ENCODE data around the gene GRM1.

The GRM1 gene

GRCh38 chr6:146381486-146381885 lies 352.6 kb downstream of the GRM1 start:
- TF ChIP-seq CTCF (IDR thresholded peaks at IDR 0.05; ENCODE audit: low read depth, low read length): no peak
- H3K4me3 ChIP-seq (ENCODE audit: low read depth, low read length): no peak overlapping the region

DNA sequence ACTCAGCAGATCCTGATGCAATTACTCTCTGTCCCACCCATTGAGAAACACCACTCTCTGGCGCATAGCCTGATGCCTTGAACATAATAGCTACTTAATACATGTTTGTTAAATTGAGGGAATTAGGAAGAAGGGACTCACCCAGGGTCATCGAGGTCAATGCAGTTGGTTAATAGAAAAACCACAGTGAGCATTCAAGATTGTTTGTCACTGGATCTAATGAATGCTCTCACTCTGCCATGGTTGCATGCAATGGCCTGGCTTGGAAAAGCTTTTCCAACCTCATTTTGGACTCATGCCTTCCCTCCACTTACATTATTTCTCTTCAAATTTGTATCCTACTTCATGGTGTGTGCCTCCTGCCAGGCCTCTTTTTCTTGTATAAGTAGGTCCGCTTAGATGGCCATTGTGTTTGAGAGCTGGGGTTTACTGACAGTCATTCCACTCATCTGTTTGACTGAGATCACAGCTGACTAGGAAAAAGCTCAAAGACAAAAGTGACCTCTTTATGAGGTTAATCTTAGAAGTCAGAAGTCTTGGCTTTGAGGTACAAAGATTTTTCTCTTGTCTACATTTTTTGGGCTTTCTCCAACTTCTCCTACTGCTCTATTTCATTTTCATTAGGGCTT lies 360.0 kb downstream of the GRM1 start:
- no peak for TF ChIP-seq CTCF (IDR thresholded peaks at IDR 0.05; ENCODE audit: low read depth, low read length)
- no peak overlapping the region for H3K4me3 ChIP-seq (ENCODE audit: low read depth, low read length)

DNA sequence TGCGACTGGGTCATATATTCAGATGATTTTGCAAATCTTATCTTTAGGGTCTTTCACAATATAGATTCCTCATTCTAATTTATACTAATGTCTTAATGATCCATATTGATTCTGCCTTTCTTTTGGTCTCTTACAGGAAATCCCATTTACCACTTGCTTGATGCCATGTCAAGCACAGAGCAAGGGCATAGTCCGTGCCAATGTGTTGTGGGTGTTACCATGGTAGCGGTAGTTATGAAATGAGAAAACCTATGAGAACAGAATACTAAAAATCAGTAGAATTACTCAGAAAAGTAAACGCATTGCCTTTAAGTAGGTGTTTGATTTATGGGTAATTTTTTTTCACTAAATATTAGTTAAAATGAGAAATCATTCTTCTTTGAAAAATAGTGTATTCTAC lies 360.9 kb downstream of the GRM1 start:
- H3K4me3 ChIP-seq (ENCODE audit: low read depth, low read length): no peak overlapping the region
- TF ChIP-seq CTCF (IDR thresholded peaks at IDR 0.05; ENCODE audit: low read depth, low read length): no peak

GRCh38 chr6:146397638-146398037 lies 368.8 kb downstream of the GRM1 start:
- no peak for TF ChIP-seq CTCF (IDR thresholded peaks at IDR 0.05; ENCODE audit: low read depth, low read length)
- no peak overlapping the region for H3K4me3 ChIP-seq (ENCODE audit: low read depth, low read length)

DNA sequence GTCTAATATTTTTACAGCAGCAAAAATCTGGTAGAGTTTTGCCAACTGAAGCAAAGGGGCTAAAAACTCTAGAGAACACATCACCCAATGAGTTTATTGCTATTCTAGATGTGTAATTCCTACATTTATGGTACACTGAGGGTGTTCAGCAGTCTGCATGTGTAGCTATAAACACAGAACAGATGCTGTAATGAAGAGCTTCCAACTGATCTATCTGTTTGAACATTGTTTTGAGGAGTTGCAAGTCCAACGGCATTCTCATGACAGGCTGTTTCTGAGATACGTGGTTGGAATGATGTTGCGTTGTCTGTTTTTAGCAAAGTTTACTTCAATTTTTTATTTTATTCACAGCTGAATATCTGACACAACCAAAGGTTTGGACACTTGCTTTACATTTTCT lies 373.6 kb downstream of the GRM1 start:
- no peak overlapping the region for H3K4me3 ChIP-seq (ENCODE audit: low read depth, low read length)

DNA sequence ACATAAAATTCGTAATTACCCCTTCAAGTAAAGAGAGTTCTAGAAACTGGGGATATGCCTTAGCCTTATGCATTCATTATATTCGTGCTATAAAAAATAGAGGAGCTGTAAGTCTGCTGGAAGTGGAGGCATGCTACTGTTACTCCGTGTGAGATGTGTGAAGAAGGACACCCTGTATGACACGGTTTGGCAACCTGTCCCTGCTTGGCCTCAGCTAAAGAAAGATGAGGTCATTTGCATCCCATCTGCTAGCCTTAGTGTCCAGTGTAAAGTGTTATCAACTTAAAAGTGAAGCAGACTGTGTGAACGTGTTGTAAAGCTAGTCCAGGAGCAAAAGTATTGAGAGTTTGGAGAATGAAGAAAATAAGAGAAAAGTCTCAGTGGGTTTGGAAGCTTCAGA lies 379.7 kb downstream of the GRM1 start:
- no peak overlapping the region for H3K4me3 ChIP-seq (ENCODE audit: low read depth, low read length)
- no peak for TF ChIP-seq CTCF (IDR thresholded peaks at IDR 0.05; ENCODE audit: low read depth, low read length)

More for the DNA sequence above, 373.6 kb downstream of the GRM1 start:
- TF ChIP-seq CTCF (IDR thresholded peaks at IDR 0.05; ENCODE audit: low read depth, low read length): no peak

GRCh38 chr6:146410851-146411595 lies 382.2 kb downstream of the GRM1 start:
- no peak for TF ChIP-seq CTCF (IDR thresholded peaks at IDR 0.05; ENCODE audit: low read depth, low read length)
- H3K4me3 ChIP-seq (ENCODE audit: low read depth, low read length): no peak overlapping the region
